ENCODE data around the gene MIGA2. TPM values are rescaled to one million over a fixed set of nuclear protein-coding genes. Genes with fewer than 3 reads are reported as not detected.

Gene MIGA2, protein sequence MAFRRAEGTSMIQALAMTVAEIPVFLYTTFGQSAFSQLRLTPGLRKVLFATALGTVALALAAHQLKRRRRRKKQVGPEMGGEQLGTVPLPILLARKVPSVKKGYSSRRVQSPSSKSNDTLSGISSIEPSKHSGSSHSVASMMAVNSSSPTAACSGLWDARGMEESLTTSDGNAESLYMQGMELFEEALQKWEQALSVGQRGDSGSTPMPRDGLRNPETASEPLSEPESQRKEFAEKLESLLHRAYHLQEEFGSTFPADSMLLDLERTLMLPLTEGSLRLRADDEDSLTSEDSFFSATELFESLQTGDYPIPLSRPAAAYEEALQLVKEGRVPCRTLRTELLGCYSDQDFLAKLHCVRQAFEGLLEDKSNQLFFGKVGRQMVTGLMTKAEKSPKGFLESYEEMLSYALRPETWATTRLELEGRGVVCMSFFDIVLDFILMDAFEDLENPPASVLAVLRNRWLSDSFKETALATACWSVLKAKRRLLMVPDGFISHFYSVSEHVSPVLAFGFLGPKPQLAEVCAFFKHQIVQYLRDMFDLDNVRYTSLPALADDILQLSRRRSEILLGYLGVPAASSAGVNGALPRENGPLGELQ
- total RNA-seq (10 to 100 TPM; 53.2 to 56.9 TPM), total RNA-seq (10.1 to 116 (median 62.9) reads per million in 172 experiments)
- polyA plus RNA-seq (2013, experiment 1 of 2) = 24.4 TPM
- polyA plus RNA-seq (2013, experiment 2 of 2) = 32.5 TPM

DNA sequence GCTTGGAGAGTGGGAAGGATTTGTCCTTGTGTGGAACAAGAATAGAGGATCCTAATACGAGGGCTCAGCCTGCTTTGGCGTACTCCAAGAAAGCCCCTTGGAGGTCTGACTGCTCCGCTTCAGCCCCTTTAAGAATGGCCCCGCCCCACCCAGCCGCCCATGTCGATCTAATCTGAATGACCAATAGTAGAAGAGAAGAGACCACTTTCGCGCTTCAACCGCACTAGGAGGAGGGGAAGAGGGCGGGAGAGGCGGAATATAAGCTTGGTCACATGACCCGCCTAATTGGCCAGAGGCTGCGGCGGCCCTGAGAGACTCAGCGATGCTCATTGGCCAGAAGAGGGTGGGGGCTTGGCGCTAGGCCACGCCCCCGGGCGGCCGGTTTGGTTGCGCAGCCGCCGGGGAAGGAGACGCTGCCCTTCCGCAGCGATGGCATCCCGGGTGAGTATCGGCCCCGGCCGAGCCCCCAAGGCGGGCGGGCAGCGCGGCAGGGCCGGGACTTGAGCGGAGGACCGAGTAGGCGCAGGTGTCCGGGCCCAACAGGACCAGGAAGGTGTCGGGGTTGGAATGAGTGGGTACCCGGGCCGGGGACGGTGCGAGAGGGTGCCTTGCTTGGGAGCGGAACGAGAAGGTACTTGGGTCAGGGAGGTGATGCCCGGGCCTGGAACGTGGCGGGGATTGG, at the start of gene MIGA2:
MIGA2 (plus strand) TSS at position 386 of the 682 bp plus-strand sequence. CDS start 3,969 bp downstream, outside the sequence.
- peak; percentile 79 to 98 (median 90) for DNase-seq
- intact Hi-C loops (cut with DNase I, micrococcal nuclease) = loop anchor here (1.0 to 2.0 kb wide), 6 partner anchors 8 to 155 kb away; partner anchors contain the start of genes CRAT (in 2 of the 2), DOLK (in 1 of the 2), DOLPP1 (in 1 of the 2) and KYAT1 (in 1 of the 2)
- Histone ChIP-seq H3K36me3 (ENCODE audit: insufficient read depth, low read length) (peaks cover 8% of the 10 kb centered on the region), H3K4me3 (ENCODE audit: low read length) (peak within 1 kb of the TSS; percentile 84), H3K27ac (ENCODE audit: low read depth in 1 of 2, low read length in 2 of 2) (peak within 1 kb of the TSS; percentile 13 to 46), H3K27me3 (ENCODE audit: control insufficient read depth in 1 of 2, insufficient read depth in 2 of 2, low read length in 2 of 2) (no peaks in the 10 kb centered on the region), H3K9me3 (ENCODE audit: control insufficient read depth in 1 of 2, insufficient read depth in 1 of 2, low read length in 2 of 2) (no peaks in the 10 kb centered on the region), H3K4me1 (ENCODE audit: insufficient read depth, low read length) (peaks cover 34% of the 10 kb centered on the region)
- Mint-ChIP-seq H3K9me3 (no peaks in the 10 kb centered on the region), H3K4me1 (ENCODE audit: low read depth) (peaks cover 35% of the 10 kb centered on the region), H3K4me3 (peak within 1 kb of the TSS; percentile 89), H3K27ac (peak within 1 kb of the TSS; percentile 52), H3K27me3 (no peaks in the 10 kb centered on the region), H3K36me3 (ENCODE audit: low read depth) (peaks cover 15% of the 10 kb centered on the region)
- POLR2A ChIA-PET = interaction anchor here (1.0 to 1.9 kb wide), 7 partner anchors 9 to 1011 kb away, joined by 3 to 20 read pairs (median 5); partner anchors contain the start of genes CRAT, DOLPP1, PTPA and SH3GLB2
- CTCF ChIA-PET = interaction anchor here (0.6 kb wide), 1 partner anchor 186 kb away, joined by 3 read pairs; no protein-coding TSS in a partner anchor
- ATAC-seq (ENCODE audit: poor library complexity) = peak; percentile 92
- TF ChIP-seq, protein P1, sequence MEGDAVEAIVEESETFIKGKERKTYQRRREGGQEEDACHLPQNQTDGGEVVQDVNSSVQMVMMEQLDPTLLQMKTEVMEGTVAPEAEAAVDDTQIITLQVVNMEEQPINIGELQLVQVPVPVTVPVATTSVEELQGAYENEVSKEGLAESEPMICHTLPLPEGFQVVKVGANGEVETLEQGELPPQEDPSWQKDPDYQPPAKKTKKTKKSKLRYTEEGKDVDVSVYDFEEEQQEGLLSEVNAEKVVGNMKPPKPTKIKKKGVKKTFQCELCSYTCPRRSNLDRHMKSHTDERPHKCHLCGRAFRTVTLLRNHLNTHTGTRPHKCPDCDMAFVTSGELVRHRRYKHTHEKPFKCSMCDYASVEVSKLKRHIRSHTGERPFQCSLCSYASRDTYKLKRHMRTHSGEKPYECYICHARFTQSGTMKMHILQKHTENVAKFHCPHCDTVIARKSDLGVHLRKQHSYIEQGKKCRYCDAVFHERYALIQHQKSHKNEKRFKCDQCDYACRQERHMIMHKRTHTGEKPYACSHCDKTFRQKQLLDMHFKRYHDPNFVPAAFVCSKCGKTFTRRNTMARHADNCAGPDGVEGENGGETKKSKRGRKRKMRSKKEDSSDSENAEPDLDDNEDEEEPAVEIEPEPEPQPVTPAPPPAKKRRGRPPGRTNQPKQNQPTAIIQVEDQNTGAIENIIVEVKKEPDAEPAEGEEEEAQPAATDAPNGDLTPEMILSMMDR (IDR thresholded peaks at IDR 0.05) = no peak

DNA sequence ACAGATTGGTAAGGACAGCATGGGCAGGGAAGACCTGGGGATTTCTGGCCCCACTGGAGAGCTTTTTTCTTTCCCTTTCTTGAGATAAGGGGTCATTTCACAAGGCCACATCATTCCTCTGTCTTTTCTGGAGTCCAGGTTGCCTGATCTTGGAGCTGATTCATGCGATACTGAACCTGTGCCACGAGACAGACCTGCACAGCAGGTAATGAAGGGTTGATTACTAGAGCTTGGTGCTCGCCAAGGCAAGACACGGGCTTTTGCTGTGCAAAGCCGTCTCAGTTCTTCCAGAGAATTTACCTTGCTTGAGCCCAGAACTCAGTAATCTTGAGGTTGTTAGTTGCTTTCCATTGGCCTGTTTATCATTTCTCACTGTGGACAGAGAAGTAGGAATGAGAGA, 49.8 kb upstream of the MIGA2 start:
- Mint-ChIP-seq H3K9me3 (no peaks in the 10 kb centered on the region), H3K36me3 (ENCODE audit: low read depth) (peaks cover 76% of the 10 kb centered on the region), H3K27me3 (no peaks in the 10 kb centered on the region), H3K27ac (no peak overlapping the region), H3K4me1 (ENCODE audit: low read depth) (no peaks in the 10 kb centered on the region), H3K4me3 (no peak overlapping the region)
- Histone ChIP-seq H3K36me3 (ENCODE audit: insufficient read depth, low read length) (peaks cover 85% of the 10 kb centered on the region), H3K4me3 (ENCODE audit: low read length) (no peak overlapping the region), H3K9me3 (ENCODE audit: control insufficient read depth in 1 of 2, insufficient read depth in 1 of 2, low read length in 2 of 2) (no peaks in the 10 kb centered on the region), H3K27me3 (ENCODE audit: control insufficient read depth in 1 of 2, insufficient read depth in 2 of 2, low read length in 2 of 2) (no peaks in the 10 kb centered on the region), H3K27ac (ENCODE audit: low read depth in 1 of 2, low read length in 2 of 2) (no peak overlapping the region), H3K4me1 (ENCODE audit: insufficient read depth, low read length) (no peaks in the 10 kb centered on the region)
- TF ChIP-seq, protein P1 (IDR thresholded peaks at IDR 0.05) = no peak
- ChIA-PET POLR2A (no interaction called here), CTCF (no interaction called here)
- ATAC-seq (ENCODE audit: poor library complexity) = no peak
- DNase-seq = no peak
- intact Hi-C loops (cut with DNase I, micrococcal nuclease) = no loop called here

DNA sequence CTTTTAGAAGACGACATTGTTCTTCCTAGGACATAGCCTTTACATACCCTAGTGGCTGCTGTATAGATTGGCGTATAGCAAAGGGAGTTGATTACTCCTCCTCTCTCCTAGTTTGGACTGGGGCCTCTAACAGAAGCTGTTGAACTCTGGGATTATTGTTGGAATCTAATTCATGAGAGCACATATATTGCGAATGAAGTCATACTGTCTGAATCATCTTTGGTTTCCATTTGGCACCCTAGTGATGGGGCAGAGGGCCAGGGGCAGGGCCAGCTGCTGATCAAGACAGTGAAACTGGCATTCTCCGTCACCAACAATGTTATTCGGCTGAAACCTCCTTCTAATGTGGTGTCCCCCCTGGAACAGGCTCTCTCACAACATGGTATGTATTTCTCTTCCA, 48.6 kb upstream of the MIGA2 start:
- intact Hi-C loops (cut with DNase I, micrococcal nuclease) = no loop called here
- DNase-seq = no peak
- POLR2A ChIA-PET = no interaction called here
- TF ChIP-seq, protein P1 (IDR thresholded peaks at IDR 0.05) = no peak
- Mint-ChIP-seq H3K4me3 (no peak overlapping the region), H3K9me3 (no peaks in the 10 kb centered on the region), H3K36me3 (ENCODE audit: low read depth) (peaks cover 73% of the 10 kb centered on the region), H3K27me3 (no peaks in the 10 kb centered on the region), H3K4me1 (ENCODE audit: low read depth) (no peaks in the 10 kb centered on the region), H3K27ac (no peak overlapping the region)
- no peaks in the 10 kb centered on the region for H3K4me1 ChIP-seq (ENCODE audit: insufficient read depth, low read length)
- CTCF ChIA-PET = interaction anchor here (0.6 kb wide), 1 partner anchor 1916 kb away, joined by 3 read pairs; no protein-coding TSS in a partner anchor
- no peaks in the 10 kb centered on the region for H3K9me3 ChIP-seq (ENCODE audit: control insufficient read depth in 1 of 2, insufficient read depth in 1 of 2, low read length in 2 of 2)
- no peaks in the 10 kb centered on the region for H3K27me3 ChIP-seq (ENCODE audit: control insufficient read depth in 1 of 2, insufficient read depth in 2 of 2, low read length in 2 of 2)
- H3K27ac ChIP-seq (ENCODE audit: low read depth in 1 of 2, low read length in 2 of 2) = no peak overlapping the region
- no peak for ATAC-seq (ENCODE audit: poor library complexity)
- H3K4me3 ChIP-seq (ENCODE audit: low read length) = no peak overlapping the region
- H3K36me3 ChIP-seq (ENCODE audit: insufficient read depth, low read length) = peaks cover 83% of the 10 kb centered on the region
